KMS-11 (cell line): ENCODE results near the gene TMEM18.

Experiments used
- H2AFZ ChIP-seq: fragments of 200-600 bp; sonication (generic); 2 replicates; pipeline ENCODE4 v1.6.1; 2016; ENCODE audit warnings: antibody characterized with exemption, mixed run types, low read depth
- H3K27ac ChIP-seq: fragments of 200-600 bp; sonication (generic); 2 replicates; pipeline ENCODE4 v1.6.1; 2016; ENCODE audit warnings: mild to moderate bottlenecking, mixed run types
- H3K27me3 ChIP-seq: fragments of 200-600 bp; sonication (generic); 2 replicates; pipeline ENCODE4 v1.6.1; 2017; ENCODE audit warnings: mild to moderate bottlenecking, low read depth, mixed run types, moderate library complexity; ENCODE audit not compliant: insufficient read depth
- H3K36me3 ChIP-seq: fragments of 200-600 bp; sonication (generic); 2 replicates; pipeline ENCODE4 v1.6.1; 2017; ENCODE audit warnings: mild to moderate bottlenecking, mixed run types; ENCODE audit not compliant: insufficient read depth
- H3K4me1 ChIP-seq: fragments of 200-600 bp; sonication (generic); 2 replicates; pipeline ENCODE4 v1.6.1; 2016; ENCODE audit warnings: mild to moderate bottlenecking, low read depth, mixed run types; ENCODE audit not compliant: poor library complexity, severe bottlenecking
- H3K4me2 ChIP-seq: fragments of 200-600 bp; sonication (generic); 2 replicates; pipeline ENCODE4 v1.7.0; 2016; ENCODE audit warnings: mild to moderate bottlenecking, mixed run types
- H3K4me3 ChIP-seq: fragments of 200-600 bp; sonication (generic); IDR thresholded peaks from 2 replicates; pipeline ENCODE4 v1.6.1; 2017; ENCODE audit warnings: low read depth, low read length, mixed read lengths; ENCODE audit not compliant: insufficient read depth
- H3K79me2 ChIP-seq: fragments of 200-600 bp; sonication (generic); 2 replicates; pipeline ENCODE4 v1.6.1; 2016; ENCODE audit warnings: low read depth, mixed run types; ENCODE audit not compliant: insufficient read depth
- H3K9ac ChIP-seq: fragments of 200-600 bp; sonication (generic); 2 replicates; pipeline ENCODE4 v1.6.1; 2016; ENCODE audit warnings: mild to moderate bottlenecking, mixed run types
- H4K20me1 ChIP-seq: fragments of 200-600 bp; sonication (generic); 2 replicates; pipeline ENCODE4 v1.6.1; 2016; ENCODE audit warnings: mild to moderate bottlenecking, mixed run types; ENCODE audit not compliant: insufficient read depth
- CTCF ChIP-seq: fragments of 200-600 bp; sonication (generic); conservative IDR thresholded peaks from 2 replicates; pipeline ENCODE4 v1.6.1; 2017; ENCODE audit warnings: low read depth, mild to moderate bottlenecking, antibody characterized with exemption, low read length, moderate library complexity, mixed read lengths

Gene TMEM18

GRCh38 chr2:671787-672605 lies 5.2 kb downstream of the TMEM18 start:
- H3K4me1 ChIP-seq = no peaks in the 10 kb centered on the region
- no peak overlapping the region for H3K27ac ChIP-seq
- no peaks in the 10 kb centered on the region for H4K20me1 ChIP-seq
- H3K4me3 ChIP-seq = no peak overlapping the region
- no peaks in the 10 kb centered on the region; the same call in 1 of the 2 replicates for H3K36me3 ChIP-seq
- peaks cover 20% of the 10 kb centered on the region; the same call in 1 of the 2 replicates for H3K79me2 ChIP-seq
- H3K4me2 ChIP-seq = no peak overlapping the region
- no peak overlapping the region for H2AFZ ChIP-seq
- no peak for TF ChIP-seq CTCF
- H3K27me3 ChIP-seq = no peaks in the 10 kb centered on the region
- no peak overlapping the region for H3K9ac ChIP-seq

- Histone ChIP-seq H3K4me2 (no peak overlapping the region), H3K79me2 (peaks cover 20% of the 10 kb centered on the region; the same call in 1 of the 2 replicates), H4K20me1 (no peaks in the 10 kb centered on the region), H3K27ac (no peak overlapping the region), H3K27me3 (no peaks in the 10 kb centered on the region), H2AFZ (no peak overlapping the region), H3K4me1 (no peaks in the 10 kb centered on the region), H3K4me3 (no peak overlapping the region), H3K36me3 (no peaks in the 10 kb centered on the region; the same call in 1 of the 2 replicates), H3K9ac (no peak overlapping the region)
- TF ChIP-seq CTCF = no peak
Measured at GRCh38 chr2:671072-671471, 6.1 kb downstream of the TMEM18 start.

- Histone ChIP-seq H3K27ac (no peak overlapping the region), H3K36me3 (no peaks in the 10 kb centered on the region; the same call in 1 of the 2 replicates), H2AFZ (no peak overlapping the region), H3K27me3 (no peaks in the 10 kb centered on the region), H4K20me1 (no peaks in the 10 kb centered on the region), H3K4me2 (no peak overlapping the region), H3K4me1 (no peaks in the 10 kb centered on the region), H3K79me2 (peaks cover 17% of the 10 kb centered on the region; the same call in 1 of the 2 replicates), H3K4me3 (no peak overlapping the region), H3K9ac (no peak overlapping the region)
- TF ChIP-seq CTCF = no peak
Measured at GRCh38 chr2:670637-671036, 6.6 kb downstream of the TMEM18 start.

DNA sequence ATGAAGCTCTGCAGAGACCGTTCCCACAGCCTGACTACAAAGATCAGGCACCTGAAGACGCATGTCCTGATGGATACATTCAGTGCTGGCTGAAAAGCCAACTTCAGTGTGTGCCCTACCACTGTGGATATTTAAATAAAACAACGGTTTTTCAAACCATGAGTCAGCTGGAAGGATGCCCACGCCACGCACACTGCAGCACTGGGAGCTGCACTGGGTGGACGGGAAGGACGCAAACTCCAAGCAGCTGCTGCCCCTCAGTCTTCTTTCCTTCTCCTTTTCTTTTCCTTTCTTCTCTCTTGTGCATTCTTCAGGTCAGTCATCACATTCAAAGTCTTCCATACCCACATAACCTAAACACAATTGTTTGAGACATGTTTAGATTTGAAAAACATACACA lies 7.9 kb downstream of the TMEM18 start:
- Histone ChIP-seq H3K4me2 (no peak overlapping the region), H3K36me3 (no peaks in the 10 kb centered on the region; the same call in 1 of the 2 replicates), H3K27me3 (no peaks in the 10 kb centered on the region), H2AFZ (no peak overlapping the region), H3K4me1 (no peaks in the 10 kb centered on the region), H3K9ac (no peak overlapping the region), H3K4me3 (no peak overlapping the region), H3K79me2 (0 out of 2 replicates have a peak, but pooled peaks cover 6% of the 10 kb centered on the region), H3K27ac (no peak overlapping the region), H4K20me1 (no peaks in the 10 kb centered on the region)
- TF ChIP-seq CTCF = no peak
